Measurements from ENCODE around the gene ZFHX2.
"Not testable (repeated sequence)": the region's sequence is repeated elsewhere in the genome, so short reads cannot be mapped to it uniquely, and the experiment has no call there.

The ZFHX2 gene

DNA sequence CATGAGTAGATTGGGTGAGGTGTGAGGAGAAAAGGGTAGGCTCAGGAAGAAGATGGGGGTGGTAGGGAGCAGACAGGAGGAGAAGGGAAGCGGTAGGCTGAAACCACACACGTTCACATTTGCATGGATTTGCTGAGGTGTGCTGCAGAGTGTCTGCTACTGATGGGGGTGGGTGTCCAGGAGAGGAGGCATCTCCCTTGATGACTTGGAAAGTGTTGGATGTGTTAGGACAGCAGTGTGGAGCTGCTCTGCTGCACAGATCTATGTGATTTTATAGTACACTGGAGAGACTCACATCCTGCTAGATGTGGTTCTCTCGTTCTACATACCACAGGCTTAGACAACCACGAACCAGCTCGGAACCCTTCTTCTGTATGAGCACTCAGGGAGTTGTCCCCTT is 9.3 kb downstream of the ZFHX2 start:
- TF ChIP-seq, protein P1, sequence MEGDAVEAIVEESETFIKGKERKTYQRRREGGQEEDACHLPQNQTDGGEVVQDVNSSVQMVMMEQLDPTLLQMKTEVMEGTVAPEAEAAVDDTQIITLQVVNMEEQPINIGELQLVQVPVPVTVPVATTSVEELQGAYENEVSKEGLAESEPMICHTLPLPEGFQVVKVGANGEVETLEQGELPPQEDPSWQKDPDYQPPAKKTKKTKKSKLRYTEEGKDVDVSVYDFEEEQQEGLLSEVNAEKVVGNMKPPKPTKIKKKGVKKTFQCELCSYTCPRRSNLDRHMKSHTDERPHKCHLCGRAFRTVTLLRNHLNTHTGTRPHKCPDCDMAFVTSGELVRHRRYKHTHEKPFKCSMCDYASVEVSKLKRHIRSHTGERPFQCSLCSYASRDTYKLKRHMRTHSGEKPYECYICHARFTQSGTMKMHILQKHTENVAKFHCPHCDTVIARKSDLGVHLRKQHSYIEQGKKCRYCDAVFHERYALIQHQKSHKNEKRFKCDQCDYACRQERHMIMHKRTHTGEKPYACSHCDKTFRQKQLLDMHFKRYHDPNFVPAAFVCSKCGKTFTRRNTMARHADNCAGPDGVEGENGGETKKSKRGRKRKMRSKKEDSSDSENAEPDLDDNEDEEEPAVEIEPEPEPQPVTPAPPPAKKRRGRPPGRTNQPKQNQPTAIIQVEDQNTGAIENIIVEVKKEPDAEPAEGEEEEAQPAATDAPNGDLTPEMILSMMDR (IDR thresholded peaks at IDR 0.05; ENCODE audit: borderline replicate concordance, insufficient read depth, low read depth, low read length): no peak
- no peak overlapping the region for H3K4me3 ChIP-seq (ENCODE audit: low read depth, low read length)

GRCh38 chr14:23540141-23540469 is 11.5 kb downstream of the ZFHX2 start:
- TF ChIP-seq, protein P1 (IDR thresholded peaks at IDR 0.05; ENCODE audit: borderline replicate concordance, insufficient read depth, low read depth, low read length): no peak
- no peak overlapping the region for H3K4me3 ChIP-seq (ENCODE audit: low read depth, low read length)

- no peak overlapping the region for H3K4me3 ChIP-seq (ENCODE audit: low read depth, low read length)
- TF ChIP-seq, protein P1 (IDR thresholded peaks at IDR 0.05; ENCODE audit: borderline replicate concordance, insufficient read depth, low read depth, low read length): peak; percentile 78
Measured at GRCh38 chr14:23539248-23540140, 12.1 kb downstream of the ZFHX2 start.

GRCh38 chr14:23538785-23539184 is 12.8 kb downstream of the ZFHX2 start:
- TF ChIP-seq, protein P1 (IDR thresholded peaks at IDR 0.05; ENCODE audit: borderline replicate concordance, insufficient read depth, low read depth, low read length): no peak
- no peak overlapping the region for H3K4me3 ChIP-seq (ENCODE audit: low read depth, low read length)

DNA sequence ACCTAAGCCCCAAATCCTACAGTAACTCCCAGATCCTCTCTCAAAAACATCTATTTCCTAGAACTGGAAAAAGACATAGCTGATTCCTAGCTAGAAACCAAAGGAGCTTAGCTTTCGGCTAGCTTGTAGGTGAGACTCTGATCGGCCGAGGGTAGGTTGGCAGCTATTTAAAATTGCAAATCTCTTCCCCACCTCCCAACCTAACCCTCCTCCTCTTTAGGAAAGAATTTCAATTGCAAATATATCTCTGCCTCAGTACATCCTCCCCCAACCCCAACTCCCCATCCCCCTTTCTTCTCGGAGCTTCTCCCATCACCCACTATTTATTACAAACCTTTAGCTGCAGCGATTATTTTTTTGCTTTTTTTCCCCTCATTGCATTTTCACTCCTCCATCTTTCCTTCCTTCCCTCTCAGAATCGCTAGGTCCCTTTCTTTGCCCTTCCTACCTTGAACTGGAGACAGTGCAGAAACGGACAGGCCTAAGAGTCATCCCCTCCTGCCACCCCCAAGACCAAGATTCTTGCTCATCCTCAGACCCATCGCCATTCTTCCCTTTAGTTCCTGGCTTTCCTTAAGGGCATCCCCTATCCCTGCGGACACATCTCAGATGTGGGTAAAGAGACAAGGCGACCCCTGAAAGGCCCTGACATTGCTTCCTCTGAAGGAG is 13.4 kb downstream of the ZFHX2 start:
- TF ChIP-seq, protein P1 (IDR thresholded peaks at IDR 0.05; ENCODE audit: borderline replicate concordance, insufficient read depth, low read depth, low read length): no peak
- no peak overlapping the region for H3K4me3 ChIP-seq (ENCODE audit: low read depth, low read length)

DNA sequence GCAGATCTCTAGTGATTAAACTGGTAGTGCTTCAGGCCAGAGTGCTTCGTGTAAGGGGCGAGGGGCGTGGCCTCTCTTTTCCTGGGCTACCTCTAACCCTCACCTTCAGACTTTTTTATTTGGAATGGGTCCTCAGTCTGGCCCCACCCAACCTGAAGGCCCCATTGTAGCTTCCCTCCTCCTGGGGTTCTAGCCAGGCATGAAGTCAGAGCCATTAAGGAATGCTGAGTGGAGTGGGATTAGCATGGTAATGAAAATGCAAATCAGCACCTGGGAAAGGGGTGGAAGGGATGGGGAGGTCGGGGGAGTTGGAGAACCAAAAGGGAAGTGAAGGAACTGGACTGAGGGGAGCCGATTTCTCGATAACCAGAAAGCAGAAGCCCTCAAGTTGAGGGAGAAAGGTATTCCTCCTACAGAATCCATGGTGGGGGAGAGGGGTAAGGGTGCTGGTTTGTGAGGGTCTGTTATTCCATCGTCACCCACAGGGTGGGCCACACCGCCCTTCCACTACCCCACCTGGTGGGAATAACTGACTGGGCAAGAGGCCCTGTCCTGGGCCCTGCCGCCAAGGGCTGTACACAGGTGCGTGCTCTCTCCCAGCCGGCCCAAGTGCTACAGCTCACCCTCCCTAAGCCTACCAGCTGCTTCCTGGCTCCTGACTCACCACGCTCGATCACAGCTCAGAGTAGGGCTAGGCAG is 14.1 kb downstream of the ZFHX2 start:
- TF ChIP-seq, protein P1 (IDR thresholded peaks at IDR 0.05; ENCODE audit: borderline replicate concordance, insufficient read depth, low read depth, low read length): no peak
- H3K4me3 ChIP-seq (ENCODE audit: low read depth, low read length): no peak overlapping the region

DNA sequence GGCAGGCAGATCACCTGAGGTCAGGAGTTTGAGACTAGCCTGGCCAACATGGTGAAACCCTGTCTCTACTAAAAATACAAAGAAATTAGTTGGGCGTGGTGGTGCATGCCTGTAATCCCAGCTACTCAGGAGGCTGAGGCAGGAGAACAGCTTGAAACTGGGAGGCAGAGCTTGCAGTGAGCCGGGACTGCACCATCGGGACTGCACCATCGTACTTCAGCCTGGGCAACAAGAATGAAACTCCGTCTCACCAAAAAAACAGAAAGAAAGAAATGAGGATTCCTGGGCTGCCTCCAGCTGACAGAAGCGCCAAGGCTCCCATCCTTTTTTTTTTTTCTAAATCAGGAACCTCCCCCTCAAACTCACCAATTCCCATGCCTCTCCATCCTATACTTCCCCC is 14.7 kb downstream of the ZFHX2 start:
- H3K4me3 ChIP-seq (ENCODE audit: low read depth, low read length): not testable (repeated sequence)
